Muscle of back (tissue), 11 donors: ENCODE results near the gene ADCY3. TPM values are rescaled to one million over a fixed set of nuclear protein-coding genes. Genes with fewer than 3 reads are reported as not detected.
"Not testable (repeated sequence)": the region's sequence is repeated elsewhere in the genome, so short reads cannot be mapped to it uniquely, and the experiment has no call there.

Experiments used
- DNase-seq, 3 donors: peaks; one replicate each; pipeline versions ENCODE4 v3.0.0 to v3.0.0-alpha.2; 2013
- polyA plus RNA-seq, 10 donors: library from polyadenylated mRNA; unstranded; fragments of 120-200 nt; gene quantifications; one replicate each; pipeline ENCODE4 v1.2.1, GENCODE V29; 2013; ENCODE audit not compliant: insufficient read length in 10 of 10

ADCY3 gene
- polyA plus RNA-seq, 10 donors, result 19.3 to 37.0 (median 23.5) TPM

DNA sequence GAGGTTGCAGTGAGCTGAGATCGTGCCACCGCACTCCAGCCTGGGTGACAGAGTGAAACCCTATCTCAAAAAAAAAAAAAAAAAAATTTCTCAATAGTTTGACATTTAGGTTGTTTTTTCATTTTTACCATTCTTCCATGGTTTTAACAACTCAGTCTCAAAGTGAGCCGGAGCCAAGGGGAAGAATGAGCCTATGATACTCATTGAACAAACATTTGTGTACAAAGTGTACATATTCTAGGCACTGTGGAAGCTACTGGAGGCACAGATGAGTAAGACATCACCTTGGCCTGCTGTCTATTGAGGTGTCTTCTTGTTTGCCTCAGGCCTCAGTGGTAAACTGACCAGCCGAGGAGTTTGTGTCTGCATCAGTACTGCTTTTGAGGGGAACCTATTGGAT is 104.9 kb downstream of the ADCY3 start:
- DNase-seq, result no peak

DNA sequence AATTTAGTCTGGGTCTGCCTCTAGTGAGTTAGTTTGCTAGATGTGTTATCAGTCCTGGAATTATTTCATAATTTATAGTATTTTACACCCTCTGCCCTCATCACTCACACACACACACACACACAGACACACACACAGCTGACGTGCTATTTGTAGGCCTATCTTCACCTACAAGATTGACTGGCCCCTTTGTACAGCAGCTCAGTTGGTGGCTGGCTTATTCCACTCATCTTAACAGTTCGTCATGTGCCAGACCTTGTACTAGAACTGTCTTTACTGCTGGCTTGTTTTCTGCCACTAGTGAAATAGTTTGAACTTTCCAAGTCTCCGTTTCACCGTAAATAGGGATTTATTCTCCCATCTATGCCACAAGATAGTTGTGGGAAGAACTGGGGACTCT is 105.5 kb downstream of the ADCY3 start:
- no peak for DNase-seq

DNA sequence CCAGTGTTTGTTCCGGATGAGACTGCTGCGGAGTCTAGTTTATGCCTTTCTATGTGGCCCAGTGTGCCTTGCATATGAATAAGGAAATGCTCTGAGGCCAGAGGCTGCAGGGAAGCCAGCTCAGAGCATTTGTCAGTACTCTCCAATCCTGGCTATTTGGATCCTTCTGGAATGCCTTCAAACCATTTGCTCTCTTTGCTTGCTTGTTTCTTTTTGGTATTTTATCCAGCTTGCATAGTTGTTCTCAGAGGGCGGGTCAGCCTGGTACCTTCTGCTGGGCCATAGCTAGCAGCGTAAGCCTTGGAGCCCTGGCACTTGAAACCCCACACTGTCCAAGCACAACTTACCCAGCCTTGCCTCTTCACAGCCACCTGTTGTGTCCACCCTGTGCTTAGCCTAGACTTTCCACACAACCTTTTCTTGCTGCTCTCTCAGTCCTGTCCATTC is 106.3 kb downstream of the ADCY3 start:
- no peak for DNase-seq

DNA sequence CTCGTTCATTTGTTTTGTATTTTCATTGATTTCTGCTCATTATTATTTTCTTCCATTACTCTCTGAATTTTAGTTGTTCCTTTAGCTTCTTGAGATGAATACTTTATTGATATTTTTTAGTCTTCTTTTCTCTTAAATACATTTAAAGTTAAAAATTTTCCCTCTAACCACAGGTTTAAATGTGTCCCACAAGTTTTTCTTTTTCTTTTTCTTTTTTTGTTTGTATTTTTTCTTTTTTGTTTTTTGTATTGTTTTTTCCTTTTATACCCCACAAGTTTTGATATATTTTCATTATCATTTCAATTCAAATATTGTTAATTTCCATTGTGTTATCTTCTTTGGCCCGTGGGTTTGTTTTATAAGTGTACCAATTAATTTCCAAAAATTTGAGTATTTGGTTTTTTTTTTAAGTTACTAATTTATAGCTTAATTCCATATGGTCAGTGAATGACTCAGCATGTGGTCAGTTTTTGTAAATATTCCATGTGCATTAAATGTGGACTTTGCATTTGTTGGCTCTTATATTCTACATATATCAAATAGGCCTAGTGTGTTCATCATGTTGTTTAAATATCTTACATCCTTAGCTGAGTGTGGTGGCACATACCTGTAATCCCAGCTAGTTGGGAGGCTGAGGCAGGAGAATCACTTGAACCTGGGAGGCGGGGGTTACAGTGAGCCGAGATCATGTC is 110.6 kb downstream of the ADCY3 start:
- no peak for DNase-seq

DNA sequence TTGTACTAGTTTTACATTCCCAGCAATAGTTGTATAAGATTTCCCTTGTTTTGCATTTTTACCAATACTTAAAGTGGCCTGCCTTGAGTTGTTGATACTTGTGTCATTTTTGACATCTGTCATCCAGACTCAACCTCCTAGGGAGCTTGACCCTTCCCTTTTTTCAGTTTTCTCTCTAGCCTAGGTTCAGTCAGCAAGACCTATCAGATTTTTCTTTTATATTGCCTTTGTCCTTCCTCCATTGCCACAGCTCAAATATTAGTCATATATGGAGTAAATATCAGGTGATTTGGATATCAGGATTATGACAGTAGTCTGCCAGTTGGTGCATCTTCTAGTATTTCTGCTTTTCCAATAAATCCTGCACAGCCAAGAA is 113.4 kb downstream of the ADCY3 start:
- DNase-seq, result no peak

DNA sequence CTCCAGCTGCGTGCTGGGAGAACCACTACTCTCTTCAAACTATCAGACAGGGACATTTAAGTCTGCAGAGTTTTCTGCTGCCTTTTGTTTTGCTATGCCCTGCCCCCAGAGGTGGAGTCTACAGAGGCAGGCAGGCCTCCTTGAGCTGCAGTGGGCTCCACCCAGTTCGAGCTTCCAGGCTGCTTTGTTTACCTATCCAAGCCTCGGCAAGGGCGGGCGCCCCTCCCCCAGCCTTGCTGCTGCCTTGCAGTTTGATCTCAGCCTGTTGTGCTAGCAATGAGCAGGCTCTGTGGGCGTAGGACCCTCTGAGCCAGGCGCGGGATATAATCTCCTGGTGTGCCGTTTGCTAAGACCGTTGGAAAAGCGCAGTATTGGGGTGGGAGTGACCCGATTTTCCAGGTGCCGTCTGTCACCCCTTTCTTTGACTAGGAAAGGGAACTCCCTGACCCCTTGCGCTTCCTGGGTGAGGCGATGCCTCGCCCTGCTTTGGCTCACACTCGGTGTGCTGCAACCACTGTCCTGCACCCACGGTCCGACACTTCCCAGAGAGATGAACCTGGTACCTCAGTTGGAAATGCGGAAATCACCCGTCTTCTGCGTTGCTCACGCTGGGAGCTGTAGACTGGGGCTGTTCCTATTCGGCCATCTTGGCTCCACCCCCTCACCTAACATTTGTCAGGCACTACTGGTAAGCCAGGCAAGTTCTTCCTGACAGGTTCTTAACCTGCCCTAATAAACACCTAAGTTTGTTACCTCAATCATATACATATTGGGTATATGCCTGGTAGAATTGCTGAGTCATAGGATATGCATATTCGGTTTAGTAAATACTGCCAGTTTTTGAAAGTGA is 114.0 kb downstream of the ADCY3 start:
- not testable (repeated sequence) for DNase-seq

DNA sequence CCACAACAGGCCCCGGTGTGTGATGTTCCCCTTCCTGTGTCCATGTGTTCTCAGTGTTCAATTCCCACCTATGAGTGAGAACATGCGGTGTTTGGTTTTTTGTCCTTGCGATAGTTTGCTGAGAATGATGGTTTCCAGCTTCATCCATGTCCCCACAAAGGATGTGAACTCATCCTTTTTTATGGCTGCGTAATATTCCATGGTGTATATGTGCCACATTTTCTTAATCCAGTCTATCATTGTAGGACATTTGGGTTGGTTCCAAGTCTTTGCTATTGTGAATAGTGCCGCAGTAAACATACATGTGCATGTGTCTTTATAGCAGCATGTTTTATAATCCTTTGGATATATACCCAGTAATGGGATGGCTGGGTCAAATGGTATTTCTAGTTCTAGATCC is 119.5 kb downstream of the ADCY3 start:
- DNase-seq, result not testable (repeated sequence)

DNA sequence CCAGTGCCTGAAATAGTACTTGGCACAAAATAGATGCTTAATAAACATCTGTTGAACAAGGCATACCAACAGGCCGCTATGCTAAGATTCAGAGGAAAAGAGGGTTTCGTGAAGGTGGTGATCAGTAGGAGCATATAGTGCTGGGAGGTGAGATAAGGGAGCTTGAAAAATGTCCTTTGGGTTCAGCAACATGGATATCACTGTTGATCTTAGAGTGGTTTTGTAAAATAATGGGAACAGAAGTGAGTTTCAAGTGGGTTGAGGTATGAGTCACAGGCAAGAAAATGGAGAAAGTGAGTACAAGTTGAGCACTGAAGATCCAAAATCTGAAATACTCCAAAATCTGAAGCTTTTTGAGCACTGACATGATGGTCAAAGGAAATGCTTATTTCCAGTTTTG is 122.4 kb downstream of the ADCY3 start:
- DNase-seq, result no peak

DNA sequence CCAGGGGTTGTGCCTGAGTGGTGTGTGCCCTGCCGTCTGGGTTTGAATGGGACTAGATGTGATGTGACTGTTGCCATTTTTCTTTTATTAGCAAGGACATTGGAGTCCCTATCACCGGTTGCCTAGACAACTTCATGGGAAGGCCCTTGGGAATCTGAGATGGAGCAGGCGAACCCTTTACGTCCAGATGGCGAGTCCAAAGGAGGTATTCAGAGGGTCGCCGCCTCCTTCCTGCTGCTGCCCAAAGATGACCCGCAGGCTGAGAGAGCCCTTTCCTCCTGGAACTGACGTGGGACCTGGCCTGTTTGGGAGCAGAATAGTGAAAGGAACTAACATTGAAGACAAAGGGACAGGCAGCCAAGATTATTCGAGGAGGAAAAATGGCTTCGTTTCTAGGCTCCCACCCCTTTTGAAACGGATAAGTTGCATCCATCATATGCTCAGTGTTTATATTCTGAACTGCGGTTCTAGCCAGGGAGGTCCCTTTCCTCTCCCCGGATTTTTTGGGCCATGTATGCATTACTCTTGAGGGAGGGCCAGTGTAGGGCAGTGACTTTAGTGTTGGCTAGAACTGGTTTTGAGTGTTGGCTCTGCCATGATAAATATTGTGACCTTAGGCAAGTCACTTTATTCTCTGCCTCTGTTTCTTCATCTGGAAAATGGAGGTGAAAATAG is 126.1 kb downstream of the ADCY3 start:
- DNase-seq, result peak in 1 of 3 donors; percentile 74

DNA sequence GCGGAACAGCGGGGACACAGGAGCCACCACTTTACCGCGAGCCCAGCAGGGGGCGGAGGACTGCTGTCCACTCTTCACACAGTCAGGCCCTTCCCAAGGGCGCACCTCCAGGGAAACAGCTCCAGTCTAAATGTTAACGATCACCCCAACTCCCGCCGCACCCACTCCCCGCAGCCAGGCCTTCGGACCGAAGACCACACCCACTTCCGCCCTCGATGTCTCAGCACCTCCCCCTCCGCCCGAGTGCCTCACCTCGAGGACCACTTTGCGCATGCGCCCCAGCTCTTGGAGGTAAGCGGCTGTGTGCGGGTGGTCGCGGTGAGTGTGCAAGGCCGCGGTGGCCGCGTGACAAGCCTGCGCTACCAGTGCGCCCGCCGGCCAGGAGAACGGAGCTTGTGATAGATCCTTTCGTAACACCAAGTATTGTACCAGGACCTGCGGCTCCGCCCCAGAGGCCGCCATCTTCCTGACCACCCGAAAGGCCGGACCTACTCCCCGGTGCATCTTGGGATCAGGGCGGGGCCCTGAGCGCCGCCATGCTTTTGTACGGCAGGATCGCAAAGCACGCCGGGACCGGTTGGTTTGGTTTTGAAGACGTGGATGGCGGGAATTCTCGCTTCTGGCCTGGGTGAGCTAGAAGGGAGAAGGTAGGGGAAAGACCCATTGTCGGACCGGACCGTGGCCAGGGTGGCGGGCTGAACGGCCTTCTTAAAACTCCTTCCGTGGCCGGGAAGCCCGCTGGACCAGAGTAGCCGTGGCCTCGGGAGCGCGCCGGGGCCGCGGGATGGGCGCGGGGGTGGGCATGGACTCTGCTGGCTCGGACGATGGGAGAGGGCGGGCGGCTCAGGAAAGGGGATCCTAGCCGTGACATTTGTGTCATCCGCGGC is 126.9 kb downstream of the ADCY3 start, which contains the start of the genes CENPO and PTRHD1:
Gene CENPO (plus strand): TSS at position 552 of the 887 bp plus-strand sequence. CDS start 495 bp downstream, outside the sequence.
Gene PTRHD1 (minus strand): TSS at position 518 of the 887 bp plus-strand sequence. CDS start 14 bp downstream, at position 504.
- DNase-seq, result peak; percentile 97 to 100 (median 97)

DNA sequence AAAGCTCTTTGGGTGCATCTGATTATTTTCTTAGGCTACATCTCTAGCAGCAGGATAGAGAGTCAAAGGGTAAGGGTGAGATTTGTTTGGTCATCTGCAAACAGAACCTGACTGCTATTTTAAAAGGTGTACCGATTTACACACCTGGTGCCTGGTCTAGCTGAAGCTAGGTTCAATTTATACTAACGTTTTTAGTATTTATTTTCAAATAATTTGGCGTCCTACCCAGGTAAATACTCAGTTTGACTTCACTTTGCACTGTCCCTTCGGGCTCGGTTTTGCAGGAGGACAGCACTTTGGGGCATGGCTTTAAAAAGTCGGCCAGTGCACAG is 127.5 kb downstream of the ADCY3 start:
- no peak for DNase-seq

DNA sequence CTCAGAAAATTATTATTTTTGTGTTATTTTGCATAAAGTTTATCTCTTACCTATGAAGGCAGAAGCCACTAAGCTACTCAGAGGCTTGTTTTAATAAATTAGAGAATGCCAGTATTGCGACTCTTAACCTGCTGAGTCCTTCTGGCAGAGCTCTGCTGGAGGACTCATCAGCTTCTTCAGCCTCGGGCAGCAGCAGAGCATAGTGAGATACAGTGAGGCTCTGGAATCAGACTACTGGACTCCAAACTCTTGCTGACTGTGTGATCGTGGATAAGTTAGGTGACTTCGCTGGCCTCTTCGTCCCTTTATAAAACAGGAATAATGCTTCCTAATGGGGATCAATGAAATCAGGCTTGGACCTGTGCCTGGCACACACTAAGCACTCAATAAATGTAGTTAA is 128.6 kb downstream of the ADCY3 start:
- DNase-seq, result no peak

DNA sequence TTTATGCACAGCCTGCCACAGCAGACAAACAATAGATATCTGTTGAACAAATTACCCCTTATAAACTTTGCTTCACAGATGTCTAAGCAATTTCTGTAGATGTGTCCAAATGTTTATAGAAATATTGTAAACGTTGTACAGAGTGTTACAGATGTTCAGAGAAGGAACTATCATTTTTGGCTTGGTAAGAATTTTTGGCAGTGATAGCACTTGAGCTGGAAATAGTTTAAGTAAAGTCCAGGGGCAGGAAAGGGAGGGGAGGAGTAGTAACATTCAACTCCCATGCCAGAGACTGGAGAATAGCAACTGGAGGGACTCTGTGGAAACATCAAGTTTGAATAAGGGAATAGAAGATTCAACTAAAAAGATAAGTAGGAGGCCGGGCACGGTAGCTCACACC is 131.2 kb downstream of the ADCY3 start:
- DNase-seq, result peak in 1 of 3 donors; percentile 38

DNA sequence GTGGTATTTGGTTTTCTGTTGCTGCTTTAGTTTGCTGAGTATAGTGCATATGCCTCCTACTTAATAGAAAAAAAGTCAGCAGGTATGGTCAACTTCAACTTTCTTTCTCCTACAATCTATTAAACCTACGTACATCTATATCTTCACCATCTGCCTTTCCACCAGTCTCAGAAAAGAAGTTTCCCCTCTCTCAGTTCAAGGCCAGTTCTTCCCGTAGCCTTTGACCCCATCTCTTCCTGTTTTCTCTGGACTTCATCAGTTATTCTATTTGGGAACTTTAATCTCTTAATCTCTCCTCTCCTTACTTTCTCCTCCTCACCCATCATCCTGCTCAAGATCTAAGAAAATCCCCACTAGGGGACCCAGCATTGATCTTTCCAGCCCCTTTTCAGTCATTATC is 132.5 kb downstream of the ADCY3 start:
- DNase-seq, result no peak

DNA sequence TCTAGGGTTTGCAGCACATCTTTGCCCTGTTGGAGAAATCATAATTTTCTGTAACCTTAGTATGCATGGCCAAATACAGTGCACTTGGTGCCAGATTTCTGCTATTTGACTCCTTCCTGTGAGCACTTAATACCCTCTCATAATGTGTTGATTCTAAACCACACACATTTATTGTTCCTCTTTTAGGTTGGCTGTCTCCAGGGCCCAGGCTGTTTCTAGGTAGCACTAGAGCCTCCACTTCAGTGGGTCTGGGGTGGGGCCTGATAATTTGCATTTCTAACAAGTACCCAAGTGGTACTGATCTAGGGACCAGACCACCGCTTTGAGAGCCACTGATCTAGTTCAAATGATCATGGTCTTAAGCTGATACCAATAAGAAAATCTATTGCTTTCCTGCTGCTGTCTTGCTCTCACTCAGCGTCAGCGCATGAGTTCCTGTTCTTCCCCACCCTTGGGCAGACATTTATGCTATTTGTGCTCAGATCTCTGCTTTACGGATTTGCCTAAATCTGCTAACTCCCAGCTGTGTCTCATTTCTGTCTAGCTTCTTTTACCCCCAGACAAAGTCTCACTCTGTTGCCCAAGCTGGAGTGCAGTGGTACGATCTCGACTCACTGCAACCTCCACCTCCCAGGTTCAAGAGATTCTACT is 134.2 kb downstream of the ADCY3 start:
- DNase-seq, result peak in 1 of 3 donors; percentile 30

DNA sequence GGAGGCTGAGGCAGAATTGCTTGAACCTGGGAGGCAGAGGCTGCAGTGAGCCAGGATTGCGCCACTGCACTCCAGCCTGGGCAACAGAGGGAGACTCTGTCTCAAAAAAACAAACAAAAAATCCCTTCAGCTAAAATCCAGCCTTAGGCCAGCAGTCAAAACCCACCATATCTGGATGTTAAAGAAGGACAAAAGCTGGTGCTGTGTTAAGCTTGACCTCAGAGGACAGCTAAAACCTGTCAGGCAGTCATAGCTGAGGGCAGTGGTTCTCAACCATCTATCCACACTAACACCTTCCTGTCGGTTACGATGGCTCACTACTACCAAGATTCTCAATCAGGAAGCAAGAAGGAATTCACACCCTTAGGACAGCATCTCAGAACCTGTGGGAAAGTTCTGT is 136.4 kb downstream of the ADCY3 start:
- DNase-seq, result no peak

DNA sequence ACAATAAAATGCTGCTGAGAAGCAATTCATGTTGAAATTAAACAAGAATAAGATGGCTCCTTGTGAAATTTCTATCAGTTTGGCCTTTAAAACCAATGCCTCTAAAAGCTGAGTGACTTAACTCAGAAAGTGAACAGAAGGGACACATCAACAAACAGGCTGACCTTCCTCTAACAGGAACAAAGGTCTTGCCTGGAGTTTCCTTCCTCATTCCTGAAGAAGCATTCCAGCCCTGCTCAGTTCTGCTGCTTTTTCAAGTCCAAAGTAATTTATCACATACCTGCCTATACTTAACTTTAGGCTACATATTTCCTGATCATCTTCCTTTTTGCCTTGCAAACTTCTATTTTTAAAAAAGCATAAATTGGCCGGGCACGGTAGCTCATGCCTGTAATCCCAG is 140.9 kb downstream of the ADCY3 start:
- DNase-seq, result no peak

DNA sequence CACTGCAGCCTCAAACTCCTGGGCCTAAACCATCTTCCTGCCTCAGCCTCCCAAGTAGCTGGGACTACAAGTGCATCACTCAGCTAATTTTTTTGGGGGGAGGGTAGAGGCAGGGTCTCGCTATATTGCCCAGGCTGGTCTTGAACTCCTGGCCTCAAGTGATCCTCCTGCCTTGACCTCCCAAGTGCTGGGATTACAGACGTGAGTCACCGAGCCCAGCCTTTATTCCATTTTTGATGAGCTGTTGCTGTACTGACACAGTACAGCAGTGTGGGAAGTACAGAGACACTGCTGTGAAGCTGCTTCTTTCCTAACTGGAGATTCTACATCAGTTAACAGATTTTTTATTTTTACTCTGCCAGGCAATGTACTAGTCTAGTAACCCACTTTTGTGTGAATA is 145.7 kb downstream of the ADCY3 start:
- no peak for DNase-seq

DNA sequence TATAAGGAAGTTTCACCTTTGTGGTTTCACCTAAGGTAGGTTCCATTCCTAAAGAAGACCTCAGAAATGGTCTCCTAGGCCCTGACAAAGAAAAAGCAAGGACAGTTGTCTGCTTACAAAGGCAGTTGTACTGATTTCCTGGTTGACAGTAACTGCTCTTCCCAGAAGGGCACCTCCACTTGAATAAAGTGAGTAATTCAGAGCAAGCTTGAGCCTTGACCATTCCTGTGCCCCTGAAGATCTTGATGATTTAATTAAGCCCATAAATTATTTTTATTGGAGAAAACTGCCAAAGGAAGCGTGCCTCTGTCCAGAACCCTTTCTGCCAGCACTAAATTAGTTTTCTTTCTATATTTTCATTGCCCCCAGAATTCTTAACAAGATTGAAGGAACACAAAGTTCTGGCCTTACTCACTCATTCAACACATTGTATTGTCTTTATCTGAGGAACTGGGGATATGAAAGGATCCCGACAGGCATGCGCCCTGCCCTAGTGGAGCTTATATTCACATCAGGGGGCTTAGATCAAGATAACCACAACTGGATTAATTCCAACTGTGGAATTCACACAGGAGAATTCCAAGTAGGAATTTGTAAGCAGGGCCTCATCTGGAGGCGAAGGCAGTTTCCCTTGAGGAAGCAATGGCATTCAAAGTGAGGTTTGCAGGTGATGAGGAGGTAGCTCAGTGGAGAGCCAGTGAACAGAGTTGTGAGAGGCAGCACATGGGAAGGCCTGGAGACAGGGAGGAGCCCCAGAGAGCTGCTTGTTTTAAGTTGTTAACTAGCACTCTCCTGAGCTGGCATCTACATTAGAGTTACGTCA is 148.1 kb downstream of the ADCY3 start:
- DNase-seq, result no peak

DNA sequence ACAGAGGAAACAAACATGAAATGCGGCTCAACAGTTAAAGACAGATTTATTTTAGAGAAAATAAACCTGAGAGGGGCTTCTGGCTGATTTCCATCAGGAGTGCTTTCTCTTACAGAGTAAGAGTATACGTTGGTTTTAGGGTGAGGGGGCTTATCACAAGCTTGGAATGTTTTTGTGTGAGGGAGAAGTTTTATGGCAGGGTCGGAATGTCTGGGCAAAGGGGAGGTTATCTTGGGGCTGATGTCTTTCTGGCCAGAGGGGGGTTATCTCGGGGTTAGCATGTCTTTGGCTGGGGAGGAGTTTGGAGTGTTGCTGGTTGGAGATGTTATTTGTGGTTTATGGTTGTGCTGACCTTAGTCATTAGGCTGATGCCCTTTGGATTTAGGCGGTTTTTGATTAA is 149.0 kb downstream of the ADCY3 start:
- no peak for DNase-seq
